ENCODE results near the gene AMN1.

- TF ChIP-seq CTCF (IDR thresholded peaks at IDR 0.05) (no peak), POLR2A (IDR thresholded peaks at IDR 0.05) (no peak), EP300 (IDR thresholded peaks at IDR 0.05) (no peak)
Measured at GRCh38 chr12:31726575-31726974, 2.2 kb downstream of the AMN1 start.

Measured in ovary (tissue), 3 donors.